ENCODE results near the gene MYT1.

- TF ChIP-seq POLR2A (IDR thresholded peaks at IDR 0.05) (no peak), CTCF (IDR thresholded peaks at IDR 0.05) (no peak), EP300 (IDR thresholded peaks at IDR 0.05; ENCODE audit: low read depth) (no peak), POLR2AphosphoS5 (IDR thresholded peaks at IDR 0.05) (no peak)
These were observed 67.6 kb downstream of the MYT1 start for GRCh38 chr20:64231621-64232550.
